Fibroblast of pulmonary artery (primary cell): Measurements from ENCODE around the gene CAMTA1.

ENCODE experiments used
- DNase-seq: peaks from one replicate; pipeline ENCODE4 v3.0.0-alpha.2; 2010; ENCODE audit warnings: low read depth
- H3K4me3 ChIP-seq: replicated peaks from 2 replicates; pipeline ENCODE4 v1.5.1; 2011; ENCODE audit warnings: low read depth, mild to moderate bottlenecking, control low read depth, low read length, moderate library complexity
- CTCF ChIP-seq: IDR thresholded peaks from 2 replicates; pipeline ENCODE4 v1.5.1; 2011; ENCODE audit warnings: mild to moderate bottlenecking, control low read depth, low read length, inconsistent platforms; ENCODE audit errors: missing control alignments

Gene CAMTA1

GRCh38 chr1:7427605-7428300 lies 642.5 kb downstream of the CAMTA1 start:
- no peak for DNase-seq
- H3K4me3 ChIP-seq: no peak overlapping the region
- TF ChIP-seq CTCF: no peak

- H3K4me3 ChIP-seq: no peak overlapping the region
- TF ChIP-seq CTCF: no peak
- DNase-seq: no peak
These were observed 644.0 kb downstream of the CAMTA1 start for GRCh38 chr1:7429290-7429689.

- DNase-seq: no peak
- H3K4me3 ChIP-seq: no peak overlapping the region
- no peak for TF ChIP-seq CTCF
These were observed 644.9 kb downstream of the CAMTA1 start for GRCh38 chr1:7430047-7430608.

- TF ChIP-seq CTCF: no peak
- no peak overlapping the region for H3K4me3 ChIP-seq
- no peak for DNase-seq
These were observed 645.4 kb downstream of the CAMTA1 start for GRCh38 chr1:7430691-7431090.

GRCh38 chr1:7432102-7432899 lies 647.0 kb downstream of the CAMTA1 start:
- no peak for TF ChIP-seq CTCF
- H3K4me3 ChIP-seq: no peak overlapping the region
- no peak for DNase-seq

GRCh38 chr1:7432900-7433380 lies 647.7 kb downstream of the CAMTA1 start:
- no peak for TF ChIP-seq CTCF
- no peak overlapping the region for H3K4me3 ChIP-seq
- no peak for DNase-seq
